Mammary epithelial cell (primary cell): ENCODE measurements around the gene KLC4.

ENCODE experiments used
- CTCF ChIP-seq, 2 donors: IDR thresholded peaks in 1 of 2; conservative IDR thresholded peaks in 1 of 2; 2 replicates each; pipeline ENCODE4 v1.5.1; 2011 to 2012; ENCODE audit warnings: inconsistent platforms in 2 of 2, low read length in 2 of 2, mild to moderate bottlenecking in 2 of 2, control low read depth in 1 of 2, low read depth in 1 of 2; ENCODE audit not compliant: insufficient read depth in 1 of 2; ENCODE audit errors: extremely low read depth in 1 of 2
- EZH2 ChIP-seq: IDR thresholded peaks from 2 replicates; pipeline ENCODE4 v1.6.1; 2012; ENCODE audit warnings: low read length, inconsistent platforms, borderline replicate concordance

GRCh38 chr6:43124481-43124880, 65.0 kb downstream of the KLC4 start:
- TF ChIP-seq CTCF (conservative IDR thresholded peaks at IDR 0.05 in 1 of 2, IDR thresholded peaks at IDR 0.05 in 1 of 2; ENCODE audit: extremely low read depth in 1 of 2, insufficient read depth in 1 of 2, low read depth in 1 of 2, low read length in 2 of 2) = no peak
- TF ChIP-seq EZH2 = no peak
